Right atrium auricular region (tissue), 2 donors: ENCODE measurements around the gene TSPAN18. TPM values are rescaled to one million over a fixed set of nuclear protein-coding genes. Genes with fewer than 3 reads are reported as not detected.

Experiments
- DNase-seq: peaks from one replicate; pipeline ENCODE4 v3.0.0-alpha.2; 2019; ENCODE audit warnings: low spot score
- H3K27ac ChIP-seq, 2 donors: fragments of 200-600 bp; sonication (generic); 1 replicate in 1 of 2; 2 replicates in 1 of 2; pipeline ENCODE4 v1.5.1; 2016 to 2019
- H3K27me3 ChIP-seq, 2 donors: fragments of 200-600 bp; sonication (generic); one replicate each; pipeline versions ENCODE4 v1.5.1 to v1.6.0; 2017 to 2019
- H3K36me3 ChIP-seq: fragments of 200-600 bp; sonication (generic); one replicate; pipeline ENCODE4 v1.5.1; 2016
- H3K4me1 ChIP-seq, 2 donors: fragments of 200-600 bp; sonication (generic); one replicate each; pipeline versions ENCODE4 v1.5.1 to v1.6.0; 2017 to 2019
- H3K4me3 ChIP-seq, 2 donors: fragments of 200-600 bp; sonication (generic); 1 replicate in 1 of 2; 2 replicates in 1 of 2; pipeline ENCODE4 v1.5.1; 2017 to 2019; ENCODE audit warnings: mild to moderate bottlenecking in 1 of 2, moderate library complexity in 1 of 2
- H3K9me3 ChIP-seq, 2 donors: fragments of 200-600 bp; sonication (generic); one replicate each; pipeline ENCODE4 v1.5.1; 2019
- total RNA-seq, 2 donors: library from RNA; depleted of rRNA; stranded (reverse); fragments of >200 nt; gene quantifications; one replicate each; pipeline ENCODE4 v1.1.0, GENCODE V29; 2016
- TF ChIP-seq, protein P1 (sequence below), 2 donors: fragments of 200-600 bp; sonication (generic); IDR thresholded peaks; one replicate each; pipeline ENCODE4 v1.5.1; 2019; ENCODE audit warnings: antibody characterized with exemption in 2 of 2

The TSPAN18 gene
- total RNA-seq, 2 donors from 2014 or later, result 76.3 to 79.3 TPM

DNA sequence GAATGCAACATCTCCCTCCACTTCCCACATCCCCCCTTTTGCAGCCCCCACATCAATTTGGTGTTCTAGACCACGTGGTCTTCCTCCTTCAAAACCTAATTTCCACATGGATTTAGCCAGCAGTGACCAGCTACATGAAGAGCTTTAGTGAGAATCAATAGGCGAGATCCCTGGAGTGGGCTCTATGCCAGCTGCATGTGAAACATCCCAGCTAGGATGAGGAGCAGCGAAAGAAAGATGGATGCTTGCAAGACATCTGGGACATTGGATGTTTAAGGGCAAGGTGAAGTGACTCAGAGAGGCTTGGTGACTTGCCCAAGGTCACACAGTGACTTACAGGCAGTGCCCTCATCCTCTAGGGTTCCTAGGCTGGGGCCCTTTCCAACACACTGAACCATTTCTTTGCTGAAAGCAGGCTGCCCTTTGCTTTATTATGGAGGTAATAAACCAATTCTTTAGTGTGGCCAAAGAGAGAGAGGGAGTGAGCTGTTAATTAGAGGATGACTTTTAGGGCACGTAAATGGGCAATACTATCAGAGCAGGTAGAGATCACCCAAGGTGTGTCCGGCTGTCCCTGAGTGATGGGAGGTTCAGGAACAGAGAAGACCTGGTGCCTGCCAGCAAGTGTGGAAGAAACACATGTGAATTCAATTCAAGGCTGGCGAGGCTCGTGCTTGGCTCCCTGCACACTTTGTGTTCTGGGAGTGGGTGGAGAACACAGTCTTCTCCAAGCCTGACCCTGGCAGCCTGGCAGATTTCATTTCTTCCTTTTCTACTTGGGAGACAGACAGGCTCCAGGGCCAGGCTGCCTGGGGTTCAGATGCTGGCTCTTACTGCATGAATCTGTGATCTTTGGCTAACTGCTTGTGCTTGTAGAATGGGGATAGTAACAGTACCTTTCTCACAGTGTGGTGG is 24.0 kb downstream of the TSPAN18 start:
- no peak overlapping the region for H3K4me3 ChIP-seq
- peaks cover 0 to 65% of the 10 kb centered on the region in 2 donors for H3K4me1 ChIP-seq
- H3K36me3 ChIP-seq, result no peaks in the 10 kb centered on the region
- peak; percentile 58 for DNase-seq
- no peaks in the 10 kb centered on the region for H3K27me3 ChIP-seq
- TF ChIP-seq, protein P1, sequence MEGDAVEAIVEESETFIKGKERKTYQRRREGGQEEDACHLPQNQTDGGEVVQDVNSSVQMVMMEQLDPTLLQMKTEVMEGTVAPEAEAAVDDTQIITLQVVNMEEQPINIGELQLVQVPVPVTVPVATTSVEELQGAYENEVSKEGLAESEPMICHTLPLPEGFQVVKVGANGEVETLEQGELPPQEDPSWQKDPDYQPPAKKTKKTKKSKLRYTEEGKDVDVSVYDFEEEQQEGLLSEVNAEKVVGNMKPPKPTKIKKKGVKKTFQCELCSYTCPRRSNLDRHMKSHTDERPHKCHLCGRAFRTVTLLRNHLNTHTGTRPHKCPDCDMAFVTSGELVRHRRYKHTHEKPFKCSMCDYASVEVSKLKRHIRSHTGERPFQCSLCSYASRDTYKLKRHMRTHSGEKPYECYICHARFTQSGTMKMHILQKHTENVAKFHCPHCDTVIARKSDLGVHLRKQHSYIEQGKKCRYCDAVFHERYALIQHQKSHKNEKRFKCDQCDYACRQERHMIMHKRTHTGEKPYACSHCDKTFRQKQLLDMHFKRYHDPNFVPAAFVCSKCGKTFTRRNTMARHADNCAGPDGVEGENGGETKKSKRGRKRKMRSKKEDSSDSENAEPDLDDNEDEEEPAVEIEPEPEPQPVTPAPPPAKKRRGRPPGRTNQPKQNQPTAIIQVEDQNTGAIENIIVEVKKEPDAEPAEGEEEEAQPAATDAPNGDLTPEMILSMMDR (IDR thresholded peaks at IDR 0.05), result no peak
- H3K27ac ChIP-seq, result peak overlapping the region; percentile 9 to 19
- no peaks in the 10 kb centered on the region for H3K9me3 ChIP-seq

DNA sequence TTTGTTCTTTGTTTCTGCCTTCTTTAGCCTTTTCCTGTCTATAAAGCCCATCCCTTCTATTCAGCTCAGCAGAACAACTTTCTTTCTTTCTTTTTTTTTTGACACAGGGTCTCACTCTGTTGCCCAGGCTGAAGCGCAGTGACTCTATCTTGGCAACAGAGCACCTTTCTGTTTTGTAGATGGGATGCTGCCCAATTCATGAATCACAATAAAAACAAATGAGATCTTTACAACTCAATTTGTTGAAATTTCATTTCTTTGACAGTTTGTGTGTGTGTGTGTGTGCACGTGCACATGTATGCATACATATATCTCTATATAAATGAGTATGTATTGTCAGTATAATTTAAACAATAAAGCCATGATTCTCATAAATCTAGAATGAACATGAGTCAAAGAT is 25.5 kb downstream of the TSPAN18 start:
- H3K9me3 ChIP-seq, result no peaks in the 10 kb centered on the region
- peaks cover 0 to 55% of the 10 kb centered on the region in 2 donors for H3K4me1 ChIP-seq
- H3K4me3 ChIP-seq, result no peak overlapping the region
- H3K27ac ChIP-seq, result no peak overlapping the region
- TF ChIP-seq, protein P1 (IDR thresholded peaks at IDR 0.05), result no peak
- no peaks in the 10 kb centered on the region for H3K27me3 ChIP-seq
- H3K36me3 ChIP-seq, result no peaks in the 10 kb centered on the region
- peak; percentile 4 for DNase-seq

DNA sequence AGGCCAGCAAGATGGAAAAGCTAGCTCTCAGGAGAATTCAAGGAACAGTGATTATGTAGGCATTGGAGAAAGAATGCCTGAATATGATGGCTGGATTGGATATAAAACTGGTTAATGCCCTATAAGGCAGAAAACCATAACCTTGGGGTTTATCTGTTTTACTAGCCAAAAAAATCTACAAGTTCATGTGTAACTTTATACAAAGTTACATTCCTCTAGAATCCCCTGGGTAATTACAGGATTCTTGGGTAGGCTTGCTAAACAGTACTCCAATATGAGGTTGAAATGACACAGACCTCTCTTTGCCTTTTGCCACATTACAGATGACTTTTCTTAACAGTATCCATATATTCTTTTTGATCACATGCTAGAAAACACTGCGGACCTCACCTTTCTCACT is 26.0 kb downstream of the TSPAN18 start:
- Histone ChIP-seq H3K27ac (no peak overlapping the region), H3K4me1 (peaks cover 0 to 51% of the 10 kb centered on the region in 2 donors), H3K4me3 (no peak overlapping the region), H3K27me3 (no peaks in the 10 kb centered on the region), H3K36me3 (no peaks in the 10 kb centered on the region), H3K9me3 (peaks cover 0 to 1% of the 10 kb centered on the region in 2 donors)
- TF ChIP-seq, protein P1 (IDR thresholded peaks at IDR 0.05), result no peak
- no peak for DNase-seq

DNA sequence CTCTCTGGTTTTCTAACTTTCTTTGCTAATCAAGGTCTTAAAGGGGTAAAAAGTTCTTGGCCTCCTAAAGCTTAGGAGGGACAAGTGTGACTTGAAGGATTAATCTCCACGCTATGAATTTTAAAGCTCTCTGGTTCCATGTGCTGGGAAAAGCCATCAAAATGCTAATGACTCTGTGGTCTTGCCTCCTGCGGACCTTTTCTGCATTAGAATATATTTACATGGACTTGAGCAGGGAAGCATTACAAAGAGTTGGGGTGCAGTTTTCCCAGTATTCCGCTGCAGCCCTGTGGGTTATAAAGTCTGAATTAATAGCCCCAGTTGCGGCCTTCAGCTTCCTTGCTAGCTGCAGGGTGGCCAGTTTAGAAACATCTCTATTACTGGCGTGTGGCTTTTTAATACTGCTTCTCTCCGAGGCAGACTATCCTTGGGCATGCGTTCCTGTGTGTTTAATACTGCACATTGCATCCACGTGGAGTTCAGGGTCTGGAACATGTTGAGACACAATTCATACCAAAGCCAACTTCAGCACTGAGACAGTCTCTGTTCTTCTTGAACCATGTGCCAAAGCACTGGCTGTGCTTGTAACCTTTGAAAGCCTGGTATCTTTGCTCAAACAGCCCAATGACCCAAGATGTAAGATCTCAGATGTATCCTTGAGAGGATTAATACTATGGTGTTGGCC is 27.3 kb downstream of the TSPAN18 start:
- H3K9me3 ChIP-seq, result peaks cover 0 to 9% of the 10 kb centered on the region in 2 donors
- H3K27ac ChIP-seq, result peak overlapping the region in 1 of 2 donors; percentile 25
- no peaks in the 10 kb centered on the region for H3K27me3 ChIP-seq
- TF ChIP-seq, protein P1 (IDR thresholded peaks at IDR 0.05), result no peak
- peaks cover 0 to 44% of the 10 kb centered on the region in 2 donors for H3K4me1 ChIP-seq
- no peaks in the 10 kb centered on the region for H3K36me3 ChIP-seq
- peak; percentile 36 for DNase-seq
- no peak overlapping the region for H3K4me3 ChIP-seq

DNA sequence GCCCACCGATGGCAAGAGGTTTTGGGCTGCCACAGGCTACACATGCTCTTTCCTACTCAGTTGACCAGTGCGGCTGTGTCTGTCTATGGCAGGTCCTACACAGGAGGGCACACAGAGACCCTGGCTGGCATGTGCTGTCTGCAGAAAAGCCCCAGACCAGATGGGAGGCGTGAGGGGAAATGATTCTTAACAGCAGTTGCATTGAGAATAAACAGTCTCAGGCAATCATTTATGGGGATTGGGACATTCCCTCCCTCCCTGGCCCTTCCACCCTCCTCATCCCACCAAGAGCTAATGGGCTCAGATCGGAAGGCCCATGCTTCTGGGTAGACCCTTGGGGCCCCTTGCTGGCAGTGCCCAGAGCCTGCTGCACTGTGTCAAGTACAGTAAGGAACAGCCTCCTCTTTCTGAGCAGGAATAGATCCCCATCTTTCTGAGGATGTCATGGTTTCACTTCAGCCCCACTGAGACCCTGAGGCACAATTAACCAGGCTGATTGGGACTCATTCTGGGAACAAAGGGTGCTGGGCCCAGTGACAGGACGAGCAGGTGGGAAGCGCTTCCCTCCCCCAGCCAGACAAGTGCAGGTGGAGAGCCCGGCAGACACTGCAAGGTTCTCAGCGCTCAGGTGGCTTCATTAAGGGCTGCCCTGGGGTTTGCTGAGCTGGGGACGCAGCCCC is 28.3 kb downstream of the TSPAN18 start:
- Histone ChIP-seq H3K36me3 (no peaks in the 10 kb centered on the region), H3K27me3 (no peaks in the 10 kb centered on the region), H3K9me3 (peaks cover 0 to 9% of the 10 kb centered on the region in 2 donors), H3K27ac (peak overlapping the region in 1 of 2 donors; percentile 67), H3K4me1 (peaks cover 0 to 52% of the 10 kb centered on the region in 2 donors), H3K4me3 (no peak overlapping the region)
- DNase-seq, result no peak
- TF ChIP-seq, protein P1 (IDR thresholded peaks at IDR 0.05), result no peak
